HepG2 (cell line): ENCODE measurements around the gene NELFB. TPM values are rescaled to one million over a fixed set of nuclear protein-coding genes. Genes with fewer than 3 reads are reported as not detected.

ENCODE experiments used
- CBFB ChIP-seq: sonication (generic); formaldehyde crosslinking; IDR thresholded peaks from 2 replicates; pipeline ENCODE4 v1.4.0; 2020; ENCODE audit warnings: missing genetic modification reagents
- CCDC6 ChIP-seq: sonication (generic); formaldehyde crosslinking; IDR thresholded peaks from 2 replicates; pipeline ENCODE4 v1.8.1; 2022; ENCODE audit warnings: mild to moderate bottlenecking, missing genetic modification reagents, moderate library complexity
- GLI4 ChIP-seq: sonication (generic); formaldehyde crosslinking; IDR thresholded peaks from 2 replicates; pipeline ENCODE4 v1.5.1; 2020; ENCODE audit warnings: missing genetic modification reagents, mild to moderate bottlenecking, moderate library complexity, borderline replicate concordance
- HDAC1 ChIP-seq: sonication (generic); formaldehyde crosslinking; IDR thresholded peaks from 2 replicates; pipeline ENCODE4 v1.5.1; 2020; ENCODE audit warnings: mild to moderate bottlenecking, missing genetic modification reagents
- KDM2A ChIP-seq: sonication (generic); formaldehyde crosslinking; IDR thresholded peaks from 2 replicates; pipeline ENCODE4 v1.4.0; 2020; ENCODE audit warnings: low read depth, missing genetic modification reagents, borderline replicate concordance
- NFKBIZ ChIP-seq: IDR thresholded peaks from 2 replicates; pipeline ENCODE4 v1.6.1; 2018; ENCODE audit warnings: missing genetic modification reagents, missing compliant biosample characterization
- SCMH1 ChIP-seq: sonication (generic); formaldehyde crosslinking; IDR thresholded peaks from 2 replicates; pipeline ENCODE4 v1.9.0; 2021; ENCODE audit warnings: missing genetic modification reagents, mild to moderate bottlenecking, borderline replicate concordance
- SRSF4 ChIP-seq: fragments of 200-400 bp; formaldehyde crosslinking; IDR thresholded peaks from one replicate; pipeline ENCODE4 v1.6.1; 2018; ENCODE audit warnings: mild to moderate bottlenecking, low read depth, low read length, moderate library complexity; ENCODE audit not compliant: poor library complexity, severe bottlenecking
- ZBTB3 ChIP-seq: sonication (generic); formaldehyde crosslinking; IDR thresholded peaks from 2 replicates; pipeline ENCODE4 v1.4.0; 2020; ENCODE audit warnings: low read depth, mild to moderate bottlenecking, moderate library complexity, missing genetic modification reagents, borderline replicate concordance
- ZFX ChIP-seq: sonication (generic); formaldehyde crosslinking; IDR thresholded peaks from 2 replicates; pipeline ENCODE4 v1.4.0; 2020; ENCODE audit warnings: mild to moderate bottlenecking, low read depth, missing genetic modification reagents, moderate library complexity
- ZNF260 ChIP-seq: sonication (generic); formaldehyde crosslinking; IDR thresholded peaks from 2 replicates; pipeline ENCODE4 v1.4.0; 2020; ENCODE audit warnings: missing genetic modification reagents, low read depth, mild to moderate bottlenecking, borderline replicate concordance
- ZNF331 ChIP-seq: sonication (generic); formaldehyde crosslinking; IDR thresholded peaks from 2 replicates; pipeline ENCODE4 v1.4.0; 2020; ENCODE audit warnings: missing genetic modification reagents
- ZNF337 ChIP-seq: sonication (generic); formaldehyde crosslinking; IDR thresholded peaks from 2 replicates; pipeline ENCODE4 v1.5.1; 2020; ENCODE audit warnings: missing genetic modification reagents, low read depth, mild to moderate bottlenecking, borderline replicate concordance
- ZNF614 ChIP-seq: IDR thresholded peaks from 2 replicates; pipeline ENCODE4 v1.6.1; 2018; ENCODE audit warnings: missing biosample characterization, missing genetic modification reagents, inconsistent platforms, borderline replicate concordance
- ZNF652 ChIP-seq: IDR thresholded peaks from 2 replicates; pipeline ENCODE4 v1.6.1; 2016; ENCODE audit warnings: low read depth, borderline replicate concordance
- ZNF674 ChIP-seq: sonication (generic); formaldehyde crosslinking; IDR thresholded peaks from 2 replicates; pipeline ENCODE4 v1.5.0; 2020; ENCODE audit warnings: low read depth, mild to moderate bottlenecking, missing genetic modification reagents
- ZNF75D ChIP-seq: sonication (generic); formaldehyde crosslinking; IDR thresholded peaks from 2 replicates; pipeline ENCODE4 v1.8.1; 2023; ENCODE audit warnings: missing genetic modification reagents, mild to moderate bottlenecking, borderline replicate concordance
- polyA plus RNA-seq, 8 experiments: library from polyadenylated mRNA; depleted of rRNA in 3 of 8; stranded (reverse) in 7 of 8; unstranded in 1 of 8; fragments of >200 nt; fragmentation: Illumina TruSeq in 4 of 8; extraction: Trizol in 4 of 8; gene quantifications; 2 replicates each; pipeline versions ENCODE4 v1.2.1 to v1.2.3, GENCODE V29; 2011 to 2016; ENCODE audit warnings: low read depth in 4 of 8, missing spikeins in 1 of 8, mixed read lengths in 1 of 8; ENCODE audit not compliant: insufficient read depth in 1 of 8
- total RNA-seq, 5 experiments: library from RNA; depleted of rRNA; stranded (reverse); fragments of >200 nt; fragmentation: Illumina TruSeq; extraction: Trizol; gene quantifications; 2 replicates each; pipeline ENCODE4 v1.2.3, GENCODE V29; 2016; ENCODE audit warnings: low read depth in 1 of 5
- TF ChIP-seq, protein P1 (sequence below): sonication (generic); formaldehyde crosslinking; IDR thresholded peaks from 2 replicates; pipeline ENCODE4 v1.5.1; 2020; ENCODE audit warnings: mild to moderate bottlenecking, missing genetic modification reagents, moderate library complexity
- TF ChIP-seq, protein P2 (sequence below): sonication (generic); formaldehyde crosslinking; IDR thresholded peaks from 2 replicates; pipeline ENCODE4 v1.4.0; 2020; ENCODE audit warnings: mild to moderate bottlenecking, missing genetic modification reagents

NELFB gene
- total and polyA plus RNA-seq, 2 of the 13 experiments (the other 11 are each of a cell fraction or from before 2014, with no cell fraction given): 26.5 to 45.8 TPM

DNA sequence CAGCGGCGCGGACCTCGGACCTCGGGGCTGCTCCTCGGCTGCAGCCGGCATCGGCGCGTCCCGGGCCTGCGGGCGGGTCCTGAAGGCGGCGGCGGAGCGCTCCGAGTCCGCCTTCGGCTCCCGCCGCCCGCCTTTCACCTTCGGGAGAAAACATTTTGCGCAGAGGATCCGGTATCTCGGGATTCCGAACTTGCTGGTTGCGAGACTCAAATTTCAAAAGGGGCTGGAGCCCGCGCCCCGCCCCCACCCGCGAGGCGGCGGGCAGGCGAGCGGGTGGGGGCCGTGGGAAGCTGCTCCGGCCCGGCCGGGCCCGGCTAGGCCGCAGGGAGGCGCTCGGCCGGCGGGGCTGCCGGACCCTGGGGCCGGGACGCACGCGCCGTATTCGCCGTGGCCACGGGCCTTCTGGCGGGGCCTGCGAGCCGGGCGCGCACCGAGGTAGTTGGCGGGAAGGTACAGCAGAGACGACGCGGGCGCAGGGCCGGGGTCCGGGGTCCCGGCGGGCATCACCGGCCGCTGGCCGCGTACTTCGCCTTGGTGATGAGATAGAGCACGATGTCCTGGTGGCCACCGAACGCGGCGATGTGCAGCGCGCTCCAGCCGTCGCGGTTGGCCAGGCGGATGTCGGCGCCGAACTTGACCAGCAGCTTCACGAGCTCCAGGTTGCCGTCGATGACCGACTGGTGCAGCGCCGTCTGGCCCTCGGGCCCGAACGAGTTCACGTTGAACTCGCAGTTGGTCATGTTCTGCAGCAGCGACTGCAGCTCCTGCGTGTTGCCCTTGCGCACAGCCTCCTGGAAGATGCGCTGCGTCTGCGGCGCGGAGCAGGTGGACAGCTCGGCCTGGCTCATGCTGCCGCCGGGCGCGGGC is 46.2 kb downstream of the NELFB start (continued):
- TF ChIP-seq, protein P1, sequence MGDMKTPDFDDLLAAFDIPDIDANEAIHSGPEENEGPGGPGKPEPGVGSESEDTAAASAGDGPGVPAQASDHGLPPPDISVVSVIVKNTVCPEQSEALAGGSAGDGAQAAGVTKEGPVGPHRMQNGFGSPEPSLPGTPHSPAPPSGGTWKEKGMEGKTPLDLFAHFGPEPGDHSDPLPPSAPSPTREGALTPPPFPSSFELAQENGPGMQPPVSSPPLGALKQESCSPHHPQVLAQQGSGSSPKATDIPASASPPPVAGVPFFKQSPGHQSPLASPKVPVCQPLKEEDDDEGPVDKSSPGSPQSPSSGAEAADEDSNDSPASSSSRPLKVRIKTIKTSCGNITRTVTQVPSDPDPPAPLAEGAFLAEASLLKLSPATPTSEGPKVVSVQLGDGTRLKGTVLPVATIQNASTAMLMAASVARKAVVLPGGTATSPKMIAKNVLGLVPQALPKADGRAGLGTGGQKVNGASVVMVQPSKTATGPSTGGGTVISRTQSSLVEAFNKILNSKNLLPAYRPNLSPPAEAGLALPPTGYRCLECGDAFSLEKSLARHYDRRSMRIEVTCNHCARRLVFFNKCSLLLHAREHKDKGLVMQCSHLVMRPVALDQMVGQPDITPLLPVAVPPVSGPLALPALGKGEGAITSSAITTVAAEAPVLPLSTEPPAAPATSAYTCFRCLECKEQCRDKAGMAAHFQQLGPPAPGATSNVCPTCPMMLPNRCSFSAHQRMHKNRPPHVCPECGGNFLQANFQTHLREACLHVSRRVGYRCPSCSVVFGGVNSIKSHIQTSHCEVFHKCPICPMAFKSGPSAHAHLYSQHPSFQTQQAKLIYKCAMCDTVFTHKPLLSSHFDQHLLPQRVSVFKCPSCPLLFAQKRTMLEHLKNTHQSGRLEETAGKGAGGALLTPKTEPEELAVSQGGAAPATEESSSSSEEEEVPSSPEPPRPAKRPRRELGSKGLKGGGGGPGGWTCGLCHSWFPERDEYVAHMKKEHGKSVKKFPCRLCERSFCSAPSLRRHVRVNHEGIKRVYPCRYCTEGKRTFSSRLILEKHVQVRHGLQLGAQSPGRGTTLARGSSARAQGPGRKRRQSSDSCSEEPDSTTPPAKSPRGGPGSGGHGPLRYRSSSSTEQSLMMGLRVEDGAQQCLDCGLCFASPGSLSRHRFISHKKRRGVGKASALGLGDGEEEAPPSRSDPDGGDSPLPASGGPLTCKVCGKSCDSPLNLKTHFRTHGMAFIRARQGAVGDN (CRISPR knock-in tag): peak; percentile 84
- TF ChIP-seq ZBTB3 (CRISPR knock-in tag): 0 out of 2 replicates have a peak, but pooled peaks have one; percentile 22
- TF ChIP-seq ZNF674 (CRISPR knock-in tag): 0 out of 2 replicates have a peak, but pooled peaks have one; percentile 33
- TF ChIP-seq CBFB: no peak
- TF ChIP-seq, protein P2, sequence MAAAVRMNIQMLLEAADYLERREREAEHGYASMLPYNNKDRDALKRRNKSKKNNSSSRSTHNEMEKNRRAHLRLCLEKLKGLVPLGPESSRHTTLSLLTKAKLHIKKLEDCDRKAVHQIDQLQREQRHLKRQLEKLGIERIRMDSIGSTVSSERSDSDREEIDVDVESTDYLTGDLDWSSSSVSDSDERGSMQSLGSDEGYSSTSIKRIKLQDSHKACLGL: peak; percentile 28; the same call in 1 of the 2 replicates
- no peak for TF ChIP-seq ZNF337 (CRISPR knock-in tag)
- peak; percentile 63; the same call in 1 of the 2 replicates for TF ChIP-seq ZFX (CRISPR knock-in tag)
- peak; percentile 61 for TF ChIP-seq CCDC6 (CRISPR knock-in tag)
- TF ChIP-seq ZNF331 (CRISPR knock-in tag): no peak
- TF ChIP-seq ZNF614 (CRISPR knock-in tag): no peak
- no peak for TF ChIP-seq ZNF652 (CRISPR knock-in tag)
- peak; percentile 46; the same call in 1 of the 2 replicates for TF ChIP-seq KDM2A
- peak; percentile 29; the same call in 1 of the 2 replicates for TF ChIP-seq HDAC1 (CRISPR knock-in tag)
- TF ChIP-seq GLI4: no peak
- no peak for TF ChIP-seq ZNF75D
- TF ChIP-seq SRSF4: no peak
- TF ChIP-seq NFKBIZ (CRISPR knock-in tag): no peak
- TF ChIP-seq SCMH1 (CRISPR knock-in tag): no peak
- TF ChIP-seq ZNF260 (CRISPR knock-in tag): no peak
